NCI-H82 treated with DMSO at 0.1 percent for 48 hours (cell line): Measurements from ENCODE around the gene SAFB2.
"Not testable (repeated sequence)": the region's sequence is repeated elsewhere in the genome, so short reads cannot be mapped to it uniquely, and the experiment has no call there.

Experiments used
- DNase-seq: peaks from one replicate; lab custom pipeline; 2025; ENCODE audit not compliant: unreplicated experiment; lab: John Stamatoyannopoulos, UW

SAFB2 gene

GRCh38 chr19:5608766-5609165 lies 13.8 kb downstream of the SAFB2 start:
- not testable (repeated sequence) for DNase-seq

DNA sequence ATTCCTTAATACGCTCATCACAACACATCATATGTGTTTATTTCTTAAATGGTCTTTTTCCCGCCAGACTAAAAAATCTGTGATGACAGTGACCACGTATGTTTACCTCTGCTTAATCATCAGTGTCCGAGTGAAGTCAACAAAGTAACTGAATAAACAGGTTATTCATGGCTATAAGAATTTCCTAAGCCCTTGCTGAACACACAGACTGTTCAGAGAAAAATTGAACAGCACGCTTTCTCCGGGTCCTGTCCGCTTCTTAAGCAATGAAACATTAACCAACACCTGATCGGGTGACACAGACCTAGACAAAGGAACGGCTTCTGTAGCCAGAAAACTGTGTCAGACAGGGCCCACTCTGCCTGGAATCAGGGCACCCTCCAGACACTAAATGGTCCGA lies 14.3 kb downstream of the SAFB2 start:
- DNase-seq = no peak

GRCh38 chr19:5607318-5608275 lies 15.0 kb downstream of the SAFB2 start:
- no peak for DNase-seq

- no peak for DNase-seq
Measured at GRCh38 chr19:5605362-5605761, 17.2 kb downstream of the SAFB2 start.

DNA sequence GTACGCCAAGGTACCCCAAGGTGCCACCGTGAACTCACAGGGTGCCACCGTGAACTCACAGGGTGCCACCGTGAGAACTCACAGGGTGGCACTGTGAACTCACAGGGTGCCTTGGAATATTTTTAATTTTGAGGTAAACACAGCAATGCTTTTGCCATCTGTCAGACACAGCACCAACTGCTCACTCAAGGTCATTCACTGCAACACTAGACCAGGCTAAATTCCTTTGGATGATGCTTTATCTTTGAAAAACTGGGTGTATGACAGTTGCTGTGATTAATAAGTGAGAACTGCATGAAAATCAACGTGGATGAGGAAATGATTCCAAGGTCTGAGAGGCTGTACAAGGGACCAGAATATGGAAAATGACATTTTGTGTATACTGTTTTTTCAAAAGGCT lies 18.9 kb downstream of the SAFB2 start:
- no peak for DNase-seq

- no peak for DNase-seq
Measured at GRCh38 chr19:5600797-5601196, 21.8 kb downstream of the SAFB2 start.

- DNase-seq = no peak
Measured at GRCh38 chr19:5595745-5596144, 26.8 kb downstream of the SAFB2 start.

GRCh38 chr19:5595129-5595528 lies 27.4 kb downstream of the SAFB2 start:
- DNase-seq = no peak

DNA sequence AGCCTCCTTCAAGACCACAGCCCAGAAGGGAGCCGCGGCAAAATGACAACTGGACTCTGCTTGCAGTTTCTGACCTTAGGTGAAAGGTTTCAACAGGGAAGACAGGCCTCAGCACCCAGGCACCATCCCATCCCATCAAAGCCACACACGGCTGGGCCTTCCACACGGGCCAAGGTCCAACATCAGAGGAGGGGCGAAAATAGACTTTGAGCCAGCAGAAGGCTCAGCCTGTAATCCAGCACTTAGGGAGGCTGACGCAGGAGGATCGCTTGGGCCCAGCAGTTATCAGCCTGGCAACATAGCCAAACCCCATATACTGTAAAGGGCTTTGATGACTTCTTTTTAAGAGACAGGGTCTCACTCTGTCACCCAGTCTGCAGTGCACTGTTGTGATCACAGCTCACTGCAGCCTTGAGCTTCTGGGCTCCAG lies 28.0 kb downstream of the SAFB2 start:
- no peak for DNase-seq

GRCh38 chr19:5593343-5594255 lies 29.0 kb downstream of the SAFB2 start:
- DNase-seq = no peak

DNA sequence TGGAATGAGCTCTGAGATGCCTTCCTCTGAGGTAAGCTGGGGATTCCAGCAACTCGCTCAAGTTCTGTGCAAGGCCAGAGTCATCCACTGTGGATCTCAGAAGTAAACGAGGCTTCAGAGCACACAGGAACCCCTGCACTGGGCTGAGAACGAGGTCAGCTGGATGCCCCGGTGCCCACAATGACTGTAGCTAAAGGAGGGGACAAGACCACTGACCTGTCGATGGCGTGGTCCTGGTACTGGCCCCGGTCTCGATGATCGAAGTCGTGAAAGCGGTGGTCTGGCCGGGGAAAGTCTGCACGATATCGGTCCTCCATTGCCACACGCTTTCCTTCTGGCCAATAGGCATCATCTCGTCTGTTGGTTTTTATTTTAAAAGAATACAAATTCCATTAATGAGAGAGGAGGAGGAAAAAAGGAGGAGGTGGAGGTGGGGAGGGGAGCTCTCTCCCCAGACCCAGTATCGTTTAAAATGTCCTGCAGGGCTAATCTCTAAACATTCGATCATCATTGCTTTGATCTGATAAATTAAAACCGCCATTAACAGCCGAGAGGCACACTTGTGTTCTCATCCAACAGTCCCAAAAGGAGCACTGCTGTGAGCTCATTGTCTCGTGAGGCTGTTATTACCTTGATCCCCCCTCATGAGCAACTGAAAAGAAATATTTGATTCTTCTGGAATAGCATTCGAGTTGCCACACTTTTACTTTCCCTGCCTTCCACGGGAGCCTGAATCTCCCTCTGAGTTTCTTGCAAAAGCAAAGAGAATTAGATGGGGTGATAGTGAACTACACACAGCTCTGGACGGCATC lies 29.8 kb downstream of the SAFB2 start:
- DNase-seq = no peak

DNA sequence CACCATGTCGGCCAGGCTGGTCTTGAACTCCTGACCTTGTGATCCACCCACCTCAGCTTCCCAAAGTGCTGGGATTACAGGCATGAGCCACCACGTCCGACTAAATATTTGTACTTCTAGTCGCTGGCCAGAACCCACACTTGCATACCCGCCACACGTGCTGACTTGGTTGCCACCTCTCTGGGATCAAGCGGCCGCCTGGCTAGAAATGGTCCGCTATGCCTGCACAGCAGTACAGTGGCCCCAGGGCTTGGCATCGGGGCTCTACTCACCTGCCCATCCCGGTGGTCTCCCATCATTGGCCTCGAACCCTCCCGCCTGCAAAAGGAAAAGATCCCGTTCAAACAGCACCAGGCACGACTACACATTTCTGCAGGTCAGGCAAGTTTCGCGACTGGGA lies 31.1 kb downstream of the SAFB2 start:
- no peak for DNase-seq

DNA sequence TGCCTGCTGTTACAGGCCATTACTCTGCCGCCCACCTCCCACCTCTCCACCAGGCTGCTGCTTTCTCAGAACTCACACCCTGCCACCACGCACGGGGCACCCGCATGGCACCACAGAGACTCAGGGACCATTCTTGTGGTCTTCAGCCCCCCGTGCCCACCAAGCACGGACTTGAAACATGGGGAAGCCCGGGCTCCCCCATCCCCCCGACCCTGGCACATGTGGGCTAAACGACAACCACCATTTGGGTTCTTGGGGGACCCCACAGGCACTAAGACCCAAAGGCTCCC lies 31.8 kb downstream of the SAFB2 start:
- no peak for DNase-seq

- DNase-seq = no peak
Measured at GRCh38 chr19:5590151-5590864, 32.3 kb downstream of the SAFB2 start.

- no peak for DNase-seq
Measured at GRCh38 chr19:5588906-5589676, 33.5 kb downstream of the SAFB2 start.

- DNase-seq = no peak
Measured at GRCh38 chr19:5588441-5588840, 34.1 kb downstream of the SAFB2 start.

- no peak for DNase-seq
Measured at GRCh38 chr19:5587661-5588060, 34.9 kb downstream of the SAFB2 start.

DNA sequence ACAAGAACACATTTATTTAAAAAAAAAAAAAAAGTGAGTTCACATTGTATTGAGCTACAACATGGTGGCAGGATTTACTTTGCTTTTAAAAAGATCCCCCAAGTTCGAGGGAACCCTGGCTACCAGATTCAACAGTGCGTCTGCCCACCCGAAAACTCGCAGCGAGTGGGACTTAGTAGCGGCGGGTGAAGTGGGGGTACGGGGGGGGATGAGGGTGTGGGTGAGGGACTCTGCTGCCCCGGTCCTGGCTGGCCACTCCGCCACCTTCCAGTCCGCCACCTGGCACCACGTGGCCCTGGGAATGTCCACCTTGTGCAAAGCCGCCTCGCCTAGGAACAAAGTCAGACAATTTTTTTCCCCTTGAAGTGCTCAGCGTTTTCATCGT lies 35.5 kb downstream of the SAFB2 start:
- DNase-seq = no peak

- DNase-seq = no peak
Measured at GRCh38 chr19:5586300-5587070, 36.1 kb downstream of the SAFB2 start.
